Inflammatory macrophage treated with lipopolysaccharide for 4 hours (primary cell): ENCODE results near the gene PIK3R6.
"Not testable (repeated sequence)": the region's sequence is repeated elsewhere in the genome, so short reads cannot be mapped to it uniquely, and the experiment has no call there.

ENCODE experiments used
- DNase-seq: peaks from one replicate; pipeline ENCODE4 v3.0.0-alpha.2; 2020

Gene PIK3R6

DNA sequence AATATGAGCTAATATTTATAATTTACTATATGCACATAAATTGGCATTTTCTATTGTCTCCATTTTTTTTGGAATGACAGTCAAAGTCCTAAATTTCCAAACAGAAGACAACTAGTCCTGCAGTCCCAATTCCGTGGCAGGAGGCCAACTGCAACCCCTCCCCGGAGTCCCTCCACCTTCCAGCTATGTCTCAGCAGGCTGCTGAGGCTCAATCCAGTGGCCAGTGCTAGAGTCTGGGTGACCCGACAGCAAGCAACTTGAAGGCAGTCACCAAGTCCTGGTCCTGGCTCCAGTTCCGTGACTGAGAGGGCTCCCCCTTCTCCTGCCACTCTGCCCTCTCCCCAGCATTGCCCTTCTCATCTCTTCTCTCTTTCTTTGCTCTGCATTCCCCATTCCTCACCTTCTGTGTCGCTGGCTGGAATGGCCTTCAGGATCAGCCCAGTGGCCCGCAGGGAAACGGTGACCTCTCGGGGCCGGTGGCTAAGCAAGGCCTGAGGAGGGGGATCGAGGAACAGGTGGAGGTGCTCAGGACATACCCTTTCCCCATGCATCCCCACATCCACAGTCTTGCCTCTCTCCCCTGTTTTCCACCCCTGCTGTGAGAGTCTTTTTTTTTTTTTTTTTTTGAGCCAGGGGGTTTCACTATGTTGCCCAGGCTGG is 45.9 kb downstream of the PIK3R6 start:
- no peak for DNase-seq

DNA sequence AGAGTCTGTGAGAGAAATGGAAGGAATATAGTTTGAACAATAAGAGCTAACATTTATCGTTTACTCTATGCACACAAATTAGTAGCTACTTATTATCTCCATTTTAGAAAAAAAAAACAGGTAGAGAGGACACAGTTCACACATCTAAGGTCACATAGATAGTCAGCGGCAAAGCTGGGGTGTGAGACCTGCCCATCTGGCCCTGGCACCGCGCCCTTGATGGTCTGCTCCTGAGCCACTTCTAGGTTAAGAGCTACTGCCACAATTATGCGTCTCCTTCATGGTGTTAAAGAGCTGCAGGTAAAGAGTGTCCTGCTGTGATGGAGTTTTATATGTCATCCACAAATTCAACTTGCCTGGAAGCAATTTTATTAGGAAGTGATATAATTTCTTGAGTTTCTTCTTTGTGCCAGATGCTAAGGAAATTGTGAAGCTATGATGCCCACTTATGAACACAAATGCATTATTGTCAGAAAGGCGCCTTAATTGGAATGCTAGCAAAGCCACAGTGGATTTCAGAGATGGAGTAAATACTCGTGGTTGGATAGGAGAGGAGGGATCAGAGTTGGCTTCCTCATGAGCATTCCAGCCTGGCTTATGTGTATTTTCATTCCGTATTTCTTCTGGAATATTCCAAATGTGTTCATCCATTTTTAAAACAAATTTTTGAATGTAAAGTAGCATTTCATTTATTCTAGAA is 47.0 kb downstream of the PIK3R6 start:
- DNase-seq = no peak

- DNase-seq = no peak
Measured at GRCh38 chr17:8818654-8819330, 48.7 kb downstream of the PIK3R6 start.

DNA sequence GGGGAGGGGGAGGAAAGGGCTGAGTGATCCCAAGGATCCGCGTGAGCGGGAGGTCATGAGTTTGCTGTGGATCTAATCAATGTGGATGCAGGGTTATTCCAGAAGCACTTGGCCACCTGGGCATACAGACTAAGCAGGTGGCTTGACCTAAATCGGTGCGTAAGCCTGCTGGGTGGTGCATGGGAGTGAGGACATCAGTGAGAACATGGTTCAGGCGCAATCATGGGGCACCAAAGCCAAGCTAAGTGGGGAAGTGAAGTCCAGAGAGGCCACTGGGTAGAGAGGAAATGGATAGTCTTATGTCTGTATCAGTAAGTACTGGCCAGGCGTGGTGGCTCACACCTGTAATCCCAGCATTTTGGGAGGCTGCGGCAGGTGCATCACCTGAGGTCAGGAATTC is 49.4 kb downstream of the PIK3R6 start:
- DNase-seq = no peak

- DNase-seq = peak; percentile 87
Measured at GRCh38 chr17:8806926-8807550, 60.4 kb downstream of the PIK3R6 start.

- DNase-seq = no peak
Measured at GRCh38 chr17:8806253-8806925, 61.1 kb downstream of the PIK3R6 start.

DNA sequence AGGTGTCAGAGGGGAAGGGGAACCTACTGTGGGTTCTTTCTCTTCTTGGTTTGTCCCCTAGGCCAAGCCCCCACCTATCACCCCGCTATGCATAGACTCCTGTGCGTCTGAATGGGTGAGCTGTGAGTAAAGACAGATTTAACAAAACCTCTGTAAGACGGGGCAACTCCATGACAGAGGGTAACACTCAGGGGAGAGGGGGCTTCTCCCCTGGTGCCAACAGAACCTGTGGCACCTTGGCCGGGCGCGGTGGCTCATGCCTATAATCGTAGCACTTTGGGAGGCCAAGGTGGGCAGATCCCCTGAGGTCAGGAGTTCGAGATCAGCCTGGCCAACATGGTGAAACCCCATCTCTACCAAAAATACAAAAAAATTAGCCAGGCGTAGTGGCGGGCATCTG is 62.1 kb downstream of the PIK3R6 start:
- DNase-seq = not testable (repeated sequence)

GRCh38 chr17:8803531-8804420 is 63.7 kb downstream of the PIK3R6 start:
- no peak for DNase-seq

- no peak for DNase-seq
Measured at GRCh38 chr17:8801135-8801840, 66.2 kb downstream of the PIK3R6 start.

DNA sequence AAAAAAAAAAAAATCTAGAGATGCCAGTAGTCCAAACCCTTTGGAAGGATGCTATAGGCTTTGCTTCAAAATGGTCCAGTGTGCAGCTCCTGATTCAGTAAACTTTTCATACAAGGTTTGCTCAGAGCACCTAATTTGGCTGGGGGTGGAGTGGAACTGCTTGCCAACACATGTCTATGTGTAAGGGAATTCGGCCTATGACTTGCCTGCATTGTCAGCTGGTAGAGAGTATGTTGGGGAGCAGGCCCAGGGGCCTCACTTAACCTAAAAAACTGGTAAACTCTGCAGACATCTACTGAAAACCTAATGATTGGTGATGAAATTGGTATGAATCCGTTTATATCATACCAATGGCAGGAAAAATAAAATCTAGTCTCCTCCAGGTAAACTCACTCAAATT is 66.8 kb downstream of the PIK3R6 start:
- no peak for DNase-seq

DNA sequence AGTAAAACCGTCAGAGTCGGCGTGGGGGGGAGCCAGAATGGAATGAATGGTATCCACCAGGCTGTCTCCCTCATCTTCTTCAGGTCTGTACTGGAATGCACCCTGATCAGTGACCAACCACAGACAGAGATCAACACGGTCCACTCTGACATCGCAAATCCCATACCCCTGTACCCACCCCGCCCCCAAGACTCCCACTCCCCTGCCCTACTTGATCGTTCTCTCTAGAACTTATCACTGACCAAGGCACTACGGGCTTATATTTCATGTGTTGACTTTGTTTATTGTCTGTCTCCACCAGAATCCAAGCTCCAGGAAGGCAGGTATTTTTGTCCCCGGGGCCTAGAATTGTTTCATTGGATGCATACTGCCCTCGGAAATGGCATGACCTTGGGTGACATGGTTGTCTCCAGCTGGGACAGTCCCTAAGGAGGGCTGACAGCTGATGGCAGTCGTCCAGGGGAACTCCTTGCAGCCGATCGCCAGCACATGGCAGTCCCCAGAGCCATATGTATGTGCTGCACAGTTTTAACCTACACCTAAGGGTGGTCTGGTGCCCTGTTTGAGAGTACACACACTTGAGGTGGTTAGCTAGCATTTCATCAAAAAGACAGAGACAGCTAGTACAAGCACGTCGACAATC is 67.8 kb downstream of the PIK3R6 start:
- DNase-seq = no peak

GRCh38 chr17:8798846-8799569 is 68.5 kb downstream of the PIK3R6 start, which contains the start of gene MFSD6L:
Gene MFSD6L (minus strand): TSS chr17:8799365. CDS start chr17:8799120, 245 bp downstream.
- no peak for DNase-seq

DNA sequence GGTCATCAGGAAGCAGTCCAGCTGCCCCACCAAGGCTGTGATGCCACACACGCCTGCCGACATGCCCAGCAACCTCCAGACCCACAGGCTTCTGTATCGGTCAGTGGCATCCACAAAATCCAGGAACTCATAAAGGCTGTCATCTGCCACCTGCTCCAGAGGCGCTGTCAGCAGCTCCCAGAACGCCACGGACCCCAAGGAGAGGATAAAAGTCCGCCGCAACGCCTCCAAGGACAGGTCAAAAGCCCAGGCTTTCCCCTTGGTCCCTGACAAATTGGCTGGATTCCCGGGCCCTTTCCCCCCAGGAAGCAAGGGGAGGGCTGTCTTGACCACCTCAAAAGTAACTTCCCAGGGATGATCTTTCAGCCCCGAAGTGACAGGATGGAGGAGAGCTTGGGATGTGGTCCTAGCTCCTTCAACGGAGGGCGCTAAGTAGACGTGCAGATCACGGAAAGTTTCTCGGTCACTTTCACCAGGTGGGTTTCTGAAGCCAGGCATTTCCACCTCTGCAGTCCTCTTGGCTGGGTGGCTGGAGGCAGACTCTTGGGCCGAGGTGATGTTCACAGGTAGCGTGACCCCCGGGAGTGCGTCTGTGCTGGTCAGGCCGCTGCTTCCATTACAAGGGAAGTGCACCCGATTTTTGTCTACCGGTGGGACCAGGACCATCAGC is 69.2 kb downstream of the PIK3R6 start:
- no peak for DNase-seq

GRCh38 chr17:8797621-8798175 is 69.8 kb downstream of the PIK3R6 start:
- DNase-seq = no peak

GRCh38 chr17:8794636-8795035 is 72.8 kb downstream of the PIK3R6 start:
- DNase-seq = no peak

DNA sequence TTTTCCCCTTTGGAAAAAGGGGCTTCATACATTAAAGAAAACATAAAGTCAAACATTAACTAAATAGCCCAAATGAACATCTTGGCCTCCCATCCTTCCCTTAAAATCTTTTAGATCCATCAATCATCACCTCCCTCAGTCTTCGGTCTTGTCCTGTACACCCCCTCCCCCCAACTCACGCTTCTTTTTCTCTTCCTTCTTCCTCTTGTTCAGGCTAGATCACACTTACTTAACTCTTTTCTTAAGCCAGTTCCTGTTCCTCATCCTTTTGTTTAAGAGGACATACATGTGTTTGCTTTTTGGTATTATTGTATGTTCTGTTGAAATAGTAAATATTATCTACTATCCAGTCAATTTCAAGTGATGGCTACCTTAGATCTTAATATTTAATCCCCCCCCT is 73.8 kb downstream of the PIK3R6 start:
- peak; percentile 53 for DNase-seq

GRCh38 chr17:8792646-8793045 is 74.8 kb downstream of the PIK3R6 start:
- DNase-seq = no peak

GRCh38 chr17:8791910-8792270 is 75.6 kb downstream of the PIK3R6 start:
- DNase-seq = peak; percentile 69

DNA sequence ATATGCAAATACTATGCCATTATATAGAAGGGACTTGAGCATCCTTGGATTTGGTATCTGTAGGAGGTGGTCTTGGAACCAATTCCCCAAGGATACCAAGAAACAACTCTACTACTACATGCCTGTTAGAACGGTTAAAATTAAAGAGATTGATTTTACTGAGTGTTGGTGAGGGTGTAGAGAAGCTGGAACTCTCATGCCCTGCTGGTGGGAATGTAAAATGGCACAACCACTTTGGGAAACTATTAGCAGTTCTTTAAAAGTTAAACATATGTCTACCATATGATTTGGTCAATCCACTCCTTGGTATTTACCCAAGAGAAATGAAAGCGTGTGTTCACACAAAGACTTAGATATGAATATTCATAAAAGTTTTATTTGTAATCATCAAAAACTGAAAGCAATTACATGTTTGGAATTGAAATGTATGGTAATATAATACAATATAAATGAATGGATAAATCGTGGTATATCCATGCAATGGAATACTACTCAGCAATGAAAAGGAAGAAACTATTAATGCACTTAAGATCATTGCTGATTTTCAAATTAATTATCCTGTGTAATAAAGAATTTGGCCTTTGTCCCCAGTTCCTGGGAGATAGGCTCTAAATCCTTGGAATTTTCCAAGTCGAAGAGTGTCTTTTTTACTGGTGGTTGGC is 76.1 kb downstream of the PIK3R6 start:
- DNase-seq = no peak
